ENCODE measurements around the gene DMD.

The DMD gene

DNA sequence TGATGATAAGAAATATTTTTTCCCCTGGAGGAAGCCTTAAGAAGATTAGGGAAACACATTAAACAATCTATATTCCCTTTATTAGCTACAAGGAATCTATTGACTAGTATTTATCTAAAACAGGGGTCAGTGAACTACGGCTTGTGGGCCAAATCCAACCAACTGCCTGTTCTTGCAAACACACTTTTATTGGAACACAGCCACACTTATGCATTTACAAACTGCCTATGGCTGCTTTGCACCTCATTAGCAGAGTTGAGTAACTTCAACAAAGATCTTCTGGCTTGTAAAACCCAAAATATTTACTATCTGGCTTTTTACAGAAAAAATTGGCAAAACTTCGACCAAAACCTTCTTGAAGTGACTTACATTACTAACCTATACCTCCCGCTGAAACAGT, 1405.6 kb downstream of the DMD start:
- in situ Hi-C loops (cut with HindIII; ENCODE audit: low sequenced_read_pairs): no loop called here

DNA sequence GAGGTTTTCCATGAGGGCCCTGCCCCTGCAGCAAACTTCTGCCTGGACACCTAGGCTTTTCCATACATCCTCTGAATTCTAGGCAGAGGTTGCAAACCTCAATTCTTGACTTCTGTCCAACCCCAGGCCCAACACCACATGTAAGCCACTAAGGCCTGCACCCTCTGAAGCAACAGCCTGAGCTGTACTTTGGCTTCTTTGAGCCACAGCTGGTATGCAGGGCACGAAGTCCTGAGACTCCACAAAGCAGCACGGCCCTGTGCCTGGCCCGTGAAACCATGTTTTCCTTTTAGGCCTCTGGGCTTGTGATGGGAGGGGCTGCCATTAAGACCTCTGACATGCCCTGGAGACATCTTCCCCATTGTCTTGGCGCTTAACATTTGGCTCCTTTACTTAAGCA, 1411.1 kb downstream of the DMD start:
- in situ Hi-C loops (cut with HindIII; ENCODE audit: low sequenced_read_pairs): no loop called here

DNA sequence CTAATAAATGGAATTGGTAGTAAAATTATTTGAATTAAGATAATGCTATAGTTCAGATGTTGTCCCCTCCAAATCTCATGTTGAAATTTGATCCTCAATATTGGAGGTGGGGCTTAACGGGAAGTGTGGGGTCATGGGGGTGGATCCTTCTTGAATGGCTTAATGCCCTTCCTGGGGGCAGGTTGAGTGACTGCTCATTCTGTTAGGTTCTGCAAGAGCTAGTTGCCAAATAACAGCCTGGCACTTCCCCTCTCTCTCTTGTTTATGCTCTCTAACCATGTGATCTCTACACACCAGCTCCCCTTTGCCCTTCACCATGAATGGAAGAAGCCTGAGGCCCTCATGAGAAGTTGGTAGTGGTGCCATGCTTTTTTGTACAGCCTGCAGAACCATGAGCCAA, 1414.7 kb downstream of the DMD start:
- in situ Hi-C loops (cut with HindIII; ENCODE audit: low sequenced_read_pairs): no loop called here

DNA sequence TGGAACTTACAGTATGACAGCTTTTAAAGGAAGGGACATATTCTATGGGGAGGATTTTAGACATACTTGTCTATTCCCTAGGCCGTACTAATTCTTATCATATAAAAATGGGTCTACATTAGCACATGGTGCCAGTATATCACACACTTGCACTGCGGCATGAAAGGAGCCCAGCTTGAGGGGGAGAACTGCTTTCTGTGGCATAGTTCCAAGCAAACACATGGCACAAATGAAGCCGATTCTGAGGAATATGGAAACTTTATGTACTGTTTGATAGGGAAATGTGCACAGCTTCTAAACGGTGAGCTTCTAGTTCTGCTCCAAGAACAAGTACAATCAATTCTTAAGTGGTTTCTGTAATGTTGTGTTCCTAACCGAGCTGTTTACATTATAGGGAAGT, 1463.9 kb downstream of the DMD start:
- in situ Hi-C loops (cut with HindIII; ENCODE audit: low sequenced_read_pairs): no loop called here

DNA sequence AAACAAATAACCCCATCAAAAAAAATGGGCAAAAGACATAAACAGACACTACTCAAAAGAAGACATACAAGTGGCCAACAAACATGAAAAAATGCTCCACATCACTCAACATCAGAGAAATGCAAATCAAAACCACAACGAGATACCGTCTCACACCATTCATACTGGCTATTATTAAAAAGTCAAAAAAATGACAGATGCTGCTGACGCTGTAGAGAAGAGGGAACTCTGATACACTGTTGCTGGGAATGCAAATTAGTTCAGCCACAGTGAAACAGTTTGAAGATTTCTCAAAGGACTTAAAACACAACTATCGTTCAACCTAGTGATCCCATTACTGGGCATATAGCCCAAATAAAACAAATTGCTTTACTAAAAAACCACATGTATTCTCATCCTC, 1468.3 kb downstream of the DMD start:
- in situ Hi-C loops (cut with HindIII; ENCODE audit: low sequenced_read_pairs): no loop called here

DNA sequence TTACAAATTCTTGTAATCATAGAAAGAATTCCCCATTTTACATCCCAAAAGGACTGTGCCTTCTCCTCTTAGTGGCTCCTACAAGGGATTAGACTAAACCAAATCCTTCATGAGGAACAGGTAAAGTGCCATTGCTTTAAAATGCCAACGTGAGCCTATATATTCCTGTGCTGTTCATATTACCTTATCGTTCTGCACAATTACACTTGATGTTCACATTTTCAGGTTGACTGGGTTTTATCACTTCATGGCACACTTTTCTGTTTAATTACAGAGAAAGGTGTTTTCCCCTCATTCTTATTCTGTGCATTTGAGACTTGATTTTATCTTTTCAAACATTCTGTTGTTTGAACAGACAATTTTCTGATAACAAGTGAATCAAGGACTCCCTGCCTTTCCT, 1493.9 kb downstream of the DMD start:
- in situ Hi-C loops (cut with HindIII; ENCODE audit: low sequenced_read_pairs): no loop called here

DNA sequence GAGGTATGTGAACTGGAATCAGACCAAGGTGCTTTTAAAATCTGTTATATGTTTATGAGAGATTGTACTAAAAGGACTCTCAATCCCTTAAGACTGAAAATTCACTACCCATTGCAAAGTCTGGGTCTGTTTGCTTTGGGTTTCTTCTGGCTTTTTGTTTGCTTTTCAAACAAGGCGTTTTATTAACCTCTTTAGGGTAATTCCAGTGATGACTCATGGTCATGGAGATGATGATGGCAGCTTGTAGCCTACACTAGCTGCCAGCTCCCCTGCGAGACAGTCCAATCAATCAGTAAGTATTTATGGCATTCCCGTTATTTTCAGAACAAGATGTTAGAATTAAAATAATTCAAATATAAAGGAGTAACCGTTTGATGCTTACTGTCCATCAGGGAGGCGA, 1495.7 kb downstream of the DMD start:
- in situ Hi-C loops (cut with HindIII; ENCODE audit: low sequenced_read_pairs): no loop called here

DNA sequence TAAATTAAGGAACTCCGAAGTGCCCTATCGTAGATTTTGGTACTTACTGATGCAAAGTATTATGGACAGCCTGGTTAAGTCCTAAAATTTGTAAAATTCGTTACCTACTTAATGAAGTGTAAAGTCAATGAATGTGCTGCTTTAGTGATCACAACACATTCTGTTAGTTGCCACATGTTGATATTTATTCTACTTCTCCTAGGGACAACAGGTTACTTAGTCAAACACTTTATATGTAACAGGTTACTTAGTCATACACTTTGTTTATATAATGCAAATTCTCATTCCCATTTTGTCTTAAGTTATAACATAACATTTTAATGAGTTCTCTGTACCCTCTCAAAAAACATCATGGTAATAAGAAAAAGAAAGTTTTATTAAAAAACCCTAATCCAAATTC, 1496.6 kb downstream of the DMD start:
- in situ Hi-C loops (cut with HindIII; ENCODE audit: low sequenced_read_pairs): no loop called here

DNA sequence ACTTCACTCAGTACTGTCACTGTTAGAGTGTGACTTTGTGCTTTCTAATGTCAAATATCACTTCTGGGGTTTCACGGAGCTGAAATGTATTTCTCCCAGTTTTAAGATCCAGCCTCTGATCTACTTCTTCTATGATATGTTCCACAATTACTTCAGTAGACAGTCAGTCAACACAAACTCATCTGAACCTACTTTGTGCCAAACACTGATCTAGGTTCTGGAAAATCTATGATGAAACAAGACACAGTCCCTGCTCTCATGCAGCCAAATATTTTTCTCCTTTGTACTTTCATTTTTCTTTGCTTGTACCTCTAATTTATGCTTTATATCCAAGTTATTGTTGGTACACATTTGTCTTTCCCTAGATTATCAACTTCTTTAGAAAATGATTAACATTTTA, 1498.2 kb downstream of the DMD start:
- in situ Hi-C loops (cut with HindIII; ENCODE audit: low sequenced_read_pairs): no loop called here

DNA sequence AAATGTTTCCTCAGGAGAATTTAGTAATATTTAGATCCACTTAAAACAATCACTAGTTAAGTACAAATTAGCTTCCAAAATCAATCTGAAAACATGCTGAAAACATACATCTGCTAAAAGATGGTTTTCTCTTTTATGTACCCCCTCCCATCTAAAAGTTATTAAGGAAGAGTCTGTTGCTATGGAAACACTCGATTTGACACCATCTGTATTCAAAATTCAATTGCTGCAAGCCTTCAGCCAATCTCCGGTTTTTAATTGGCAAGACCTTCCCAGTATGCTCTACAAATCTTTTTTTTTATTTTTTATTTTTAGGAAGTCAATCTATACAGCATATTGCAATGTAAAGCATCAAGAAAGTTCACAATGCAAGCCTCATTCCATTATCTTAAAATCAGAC, 1500.2 kb downstream of the DMD start:
- in situ Hi-C loops (cut with HindIII; ENCODE audit: low sequenced_read_pairs): no loop called here

DNA sequence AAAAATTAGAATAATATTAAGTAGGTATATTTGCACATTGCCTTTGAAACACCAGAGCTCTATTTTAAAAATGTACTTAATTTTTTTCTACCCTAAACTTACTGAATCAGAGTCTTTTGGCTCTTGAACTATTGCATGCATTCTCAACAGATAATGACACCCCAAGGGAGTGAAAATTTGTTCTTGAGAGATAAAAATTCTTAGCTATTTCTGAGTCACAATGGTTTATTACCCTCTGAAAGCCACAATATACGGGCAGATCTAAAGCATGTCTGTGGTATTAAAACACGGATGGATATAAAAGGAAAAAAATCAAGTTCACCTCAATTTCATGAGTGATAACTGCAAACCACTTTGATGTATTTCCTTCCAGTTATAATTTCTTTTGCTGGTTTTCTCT, 1503.2 kb downstream of the DMD start:
- in situ Hi-C loops (cut with HindIII; ENCODE audit: low sequenced_read_pairs): no loop called here

DNA sequence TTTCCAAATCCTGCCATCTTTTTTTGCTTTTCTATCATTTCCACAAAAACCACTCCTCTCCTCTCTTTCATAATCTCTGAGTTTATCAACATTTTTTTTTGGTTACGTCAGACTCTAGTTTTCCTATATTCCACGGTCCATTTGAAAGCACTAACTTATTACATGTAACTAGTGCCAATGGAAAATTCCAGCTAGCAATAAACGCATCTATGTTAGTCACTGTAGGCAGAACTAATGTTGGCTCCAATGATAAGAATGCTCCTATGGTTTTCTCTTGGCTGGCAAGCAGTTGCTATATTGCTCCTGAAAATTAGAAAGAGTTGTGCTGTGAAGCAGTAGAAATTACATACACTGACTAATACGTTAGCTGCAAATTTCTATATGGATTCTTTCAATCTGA, 1504.9 kb downstream of the DMD start:
- in situ Hi-C loops (cut with HindIII; ENCODE audit: low sequenced_read_pairs): no loop called here

DNA sequence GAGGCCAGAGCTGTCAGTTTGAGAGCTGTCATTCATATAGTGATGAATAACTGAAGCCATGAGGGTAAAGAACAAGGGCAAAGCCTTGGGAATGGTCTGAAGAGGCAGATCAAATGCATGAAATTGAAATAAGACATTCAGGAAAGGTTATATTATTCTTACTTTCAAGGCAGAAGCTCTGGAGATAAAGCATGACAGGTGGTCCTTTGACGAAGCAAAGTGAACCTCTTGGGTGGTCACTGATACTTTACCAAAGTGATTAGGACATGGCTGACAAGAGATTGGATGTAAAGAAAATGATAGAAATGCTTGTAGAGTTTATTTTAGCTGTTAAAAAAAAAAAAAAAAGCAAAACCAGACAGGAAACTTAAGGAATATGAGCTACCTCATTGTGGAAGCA, 1505.5 kb downstream of the DMD start:
- in situ Hi-C loops (cut with HindIII; ENCODE audit: low sequenced_read_pairs): no loop called here

DNA sequence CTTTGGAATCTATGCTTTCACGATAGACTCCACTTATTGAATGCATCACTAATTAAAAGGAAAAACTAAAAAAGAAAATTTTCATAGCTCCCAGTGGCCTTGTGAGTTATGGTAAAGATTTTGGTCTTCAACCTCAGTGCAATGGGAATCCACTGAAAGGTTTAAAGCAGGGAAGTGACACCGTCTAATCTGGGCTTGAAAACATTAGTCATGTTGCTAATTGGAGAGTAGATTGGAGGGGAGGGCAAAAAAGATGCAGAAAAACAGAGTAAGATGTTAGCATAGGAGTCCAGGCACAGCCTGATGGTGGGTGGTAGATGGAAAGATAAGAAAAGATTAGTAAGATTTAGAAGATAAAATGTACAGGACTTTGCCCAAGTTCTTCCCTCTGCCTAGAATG, 1506.4 kb downstream of the DMD start:
- in situ Hi-C loops (cut with HindIII; ENCODE audit: low sequenced_read_pairs): no loop called here

DNA sequence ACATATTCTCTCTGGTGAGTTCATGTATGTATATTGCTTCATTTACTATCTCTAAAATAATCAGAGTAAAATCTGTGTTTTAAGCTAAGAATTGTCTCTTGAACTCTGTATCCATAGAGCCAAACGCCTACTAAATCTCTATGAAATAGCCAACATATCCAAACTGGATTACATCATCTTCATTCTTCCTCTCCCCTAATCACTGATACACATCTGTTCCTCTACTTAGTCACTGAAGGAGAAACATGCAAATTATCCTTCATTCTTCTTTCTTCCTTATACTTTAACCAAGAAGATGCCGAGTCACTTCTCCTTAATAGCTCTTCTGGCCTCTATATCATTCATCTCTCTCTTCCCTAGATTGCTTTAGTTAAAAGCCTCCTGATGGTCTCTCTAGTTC, 1509.1 kb downstream of the DMD start:
- in situ Hi-C loops (cut with HindIII; ENCODE audit: low sequenced_read_pairs): no loop called here

DNA sequence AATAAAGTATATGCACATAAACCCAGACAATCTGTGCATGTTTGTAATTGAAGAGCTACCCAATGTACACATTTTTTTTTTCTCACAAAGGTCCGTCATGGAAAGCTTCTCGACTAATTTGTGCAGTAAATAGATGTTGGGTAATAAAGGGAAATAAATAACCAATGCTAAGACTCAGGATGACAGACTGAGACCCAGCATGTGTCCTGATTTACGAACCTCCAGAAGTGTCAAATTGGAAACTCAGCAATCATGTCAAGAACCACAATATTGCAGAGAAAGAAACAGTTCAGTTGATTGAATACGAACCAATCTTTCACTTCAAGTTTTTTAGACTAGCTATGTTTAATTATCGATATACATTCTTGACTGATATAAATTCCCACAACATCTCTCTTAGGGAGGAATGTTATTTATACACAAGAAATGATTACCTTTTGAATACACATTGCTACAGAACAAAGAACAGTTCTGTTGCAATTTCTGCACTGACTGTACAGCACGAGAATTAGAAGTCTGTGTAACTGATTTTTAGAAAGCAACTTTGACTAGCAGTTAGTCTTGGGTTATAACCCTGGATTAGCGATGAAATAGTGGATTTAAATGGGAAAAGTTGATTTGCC, 1513.9 kb downstream of the DMD start:
- in situ Hi-C loops (cut with HindIII; ENCODE audit: low sequenced_read_pairs): no loop called here

DNA sequence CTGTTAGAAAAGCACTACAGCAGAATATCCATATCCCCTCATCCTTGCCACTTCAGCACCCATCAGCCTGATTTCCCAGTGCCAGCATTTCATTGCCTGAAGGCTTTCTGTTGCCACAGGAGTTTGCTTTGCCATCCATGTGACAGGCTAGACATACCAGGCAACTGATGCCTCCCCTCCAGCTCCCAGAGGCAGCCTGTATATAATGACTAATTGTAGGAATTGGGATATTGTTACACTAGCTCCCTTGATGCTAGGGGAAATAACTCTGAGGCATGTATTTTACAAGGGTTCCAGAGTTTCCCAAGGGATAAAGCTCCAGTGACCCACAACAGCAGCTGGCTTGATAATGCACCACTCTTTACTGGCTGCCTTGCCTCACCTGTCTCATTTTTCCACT, 1531.5 kb downstream of the DMD start:
- in situ Hi-C loops (cut with HindIII; ENCODE audit: low sequenced_read_pairs): no loop called here

DNA sequence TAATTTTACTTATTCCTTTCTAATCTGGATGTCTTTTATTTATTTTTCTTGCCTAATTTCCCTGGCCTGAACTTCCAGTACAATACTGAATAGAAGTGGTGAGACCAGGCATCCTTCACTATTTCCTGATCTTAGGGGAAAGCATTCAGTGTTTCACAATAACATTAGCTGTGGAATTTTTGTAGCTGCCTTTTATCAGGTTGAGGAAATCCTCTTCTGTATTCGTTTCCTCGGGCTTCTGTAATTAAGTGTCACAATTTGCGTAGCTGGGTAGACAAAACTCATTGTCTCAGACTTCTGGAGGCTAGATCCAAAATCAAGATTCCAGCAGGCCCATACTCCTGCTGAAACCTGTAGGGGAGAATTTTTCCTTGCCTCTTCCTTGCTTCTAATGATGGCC, 1541.1 kb downstream of the DMD start:
- in situ Hi-C loops (cut with HindIII; ENCODE audit: low sequenced_read_pairs): no loop called here

DNA sequence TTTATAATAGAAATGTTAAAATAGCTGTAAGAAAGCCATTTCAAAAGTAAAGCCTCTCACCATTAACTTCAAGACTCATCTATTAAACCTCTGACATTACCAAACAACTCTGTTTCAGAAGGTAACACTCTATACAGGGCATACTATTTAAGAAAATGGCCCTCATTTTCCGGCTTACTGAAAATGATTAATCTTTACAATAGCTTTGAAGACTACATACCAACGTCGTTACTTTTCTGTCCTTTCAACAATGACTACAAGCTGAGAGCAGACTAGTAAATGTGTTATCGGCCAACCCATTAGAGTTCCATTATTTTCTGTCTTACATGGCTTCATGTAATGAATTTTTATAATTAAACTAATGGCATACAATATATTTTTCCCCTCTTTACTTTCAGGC, 1545.9 kb downstream of the DMD start:
- in situ Hi-C loops (cut with HindIII; ENCODE audit: low sequenced_read_pairs): no loop called here

DNA sequence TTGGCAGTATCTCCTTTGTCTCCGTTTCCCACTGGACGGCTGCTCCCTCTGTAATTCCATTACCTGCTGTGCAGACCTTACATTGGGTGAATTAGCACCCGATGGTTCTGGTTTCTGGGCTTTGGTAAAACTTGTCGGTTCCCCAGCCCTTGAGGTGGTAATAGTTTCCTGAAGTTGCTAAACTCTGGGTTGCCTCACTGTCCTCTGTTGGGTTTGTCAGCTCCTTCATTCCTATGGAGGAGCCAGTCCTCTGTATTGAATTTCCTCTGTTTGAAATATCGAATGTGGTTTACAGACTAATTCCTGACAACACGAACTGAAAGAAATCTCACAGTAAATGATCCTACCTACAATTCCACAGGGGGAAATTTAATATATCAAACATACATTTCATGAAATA, 1548.2 kb downstream of the DMD start:
- in situ Hi-C loops (cut with HindIII; ENCODE audit: low sequenced_read_pairs): no loop called here

DNA sequence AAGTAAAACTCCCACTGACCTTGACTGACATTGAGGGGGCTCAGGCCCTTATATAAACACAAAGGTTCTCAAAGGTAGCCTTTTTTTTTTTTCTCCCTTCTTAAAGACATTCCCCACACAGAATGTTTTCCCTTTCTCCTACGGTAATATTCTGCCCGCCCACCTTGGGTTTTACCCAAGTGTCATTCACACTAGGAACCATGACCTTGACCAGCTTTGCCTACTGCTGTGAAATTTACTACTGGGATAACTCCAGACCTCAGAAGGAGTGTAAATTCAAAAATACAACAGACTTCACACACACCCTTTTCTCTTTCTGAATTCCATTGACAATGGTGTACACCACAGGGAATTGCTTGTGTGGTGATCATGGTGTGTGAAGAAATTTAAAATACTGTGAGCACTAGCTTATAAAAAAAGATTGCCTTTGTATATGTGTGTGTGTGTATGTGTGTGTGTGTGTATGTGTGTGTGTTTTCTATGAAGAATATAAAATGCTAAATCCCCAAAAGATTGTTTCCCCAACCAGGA, 1550.0 kb downstream of the DMD start:
- in situ Hi-C loops (cut with HindIII; ENCODE audit: low sequenced_read_pairs): no loop called here

DNA sequence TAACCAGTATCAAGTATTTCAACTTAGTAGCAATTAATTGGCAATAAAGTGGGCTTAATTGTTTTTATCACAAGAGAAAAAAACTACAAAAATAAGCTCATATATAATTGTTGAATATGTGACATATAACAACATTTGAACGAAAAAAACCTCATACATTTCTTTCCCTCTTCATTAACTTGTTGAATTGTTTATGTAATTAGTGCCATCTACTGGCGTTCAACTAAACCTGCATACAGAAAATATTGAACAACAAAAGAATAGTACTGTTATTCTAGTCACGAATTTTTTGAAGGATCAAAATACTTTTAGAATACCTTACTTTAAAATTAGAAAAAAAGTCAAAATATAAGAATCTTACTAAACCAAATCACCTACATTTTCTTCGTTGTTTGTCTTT, 1553.0 kb downstream of the DMD start:
- in situ Hi-C loops (cut with HindIII; ENCODE audit: low sequenced_read_pairs): no loop called here

DNA sequence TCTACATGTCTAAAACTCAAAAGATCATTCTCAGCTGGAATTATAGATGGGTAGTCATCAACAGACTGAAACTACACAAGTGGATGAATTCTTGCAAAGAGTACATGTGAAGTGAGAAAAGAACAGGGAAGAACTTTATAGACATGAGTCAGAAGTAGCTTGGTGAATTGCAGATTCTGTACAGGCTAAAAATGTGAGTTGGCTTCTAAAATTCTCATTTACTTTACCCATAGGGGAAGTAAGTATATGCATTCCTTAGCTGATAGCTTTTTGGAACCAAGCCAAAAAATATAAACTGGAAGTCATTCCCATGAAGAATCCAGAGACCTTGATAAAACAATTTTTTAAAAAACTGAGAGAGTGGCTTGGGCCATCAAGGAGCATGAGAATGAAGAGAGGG, 1555.3 kb downstream of the DMD start:
- in situ Hi-C loops (cut with HindIII; ENCODE audit: low sequenced_read_pairs): no loop called here

All from DLD1 (cell line).